GM23338 (cell line): Measurements from ENCODE around the gene ZNF644. TPM values are rescaled to one million over a fixed set of nuclear protein-coding genes. Genes with fewer than 3 reads are reported as not detected.
"Not testable (repeated sequence)": the region's sequence is repeated elsewhere in the genome, so short reads cannot be mapped to it uniquely, and the experiment has no call there.

ENCODE experiments used
- ATAC-seq: fragments of 200-7000 bp; cut with Tn5 transposase; 3 replicates; pipeline ENCODE4 v1.9.1; 2020
- DNase-seq: peaks from one replicate; pipeline ENCODE4 v3.0.0-alpha.2; 2015; ENCODE audit warnings: low spot score
- H2AFZ ChIP-seq: fragments of 200-600 bp; sonication (generic); 2 replicates; pipeline ENCODE4 v1.8.0; 2016; ENCODE audit warnings: antibody characterized with exemption, mild to moderate bottlenecking, moderate library complexity
- H3F3A ChIP-seq: fragments of 200-600 bp; sonication (generic); replicated peaks from 2 replicates; pipeline ENCODE4 v1.8.0; 2017; ENCODE audit warnings: antibody characterized with exemption, mixed run types, low read depth
- H3K27ac ChIP-seq: fragments of 200-600 bp; sonication (generic); 2 replicates; pipeline ENCODE4 v1.6.1; 2016; ENCODE audit warnings: low read depth
- H3K27me3 ChIP-seq: fragments of 200-600 bp; sonication (generic); 2 replicates; pipeline ENCODE4 v1.8.0; 2016; ENCODE audit warnings: mild to moderate bottlenecking, mixed run types, moderate library complexity; ENCODE audit not compliant: insufficient read depth
- H3K36me3 ChIP-seq: fragments of 200-600 bp; sonication (generic); 2 replicates; pipeline ENCODE4 v1.8.0; 2016; ENCODE audit warnings: mild to moderate bottlenecking; ENCODE audit not compliant: insufficient read depth
- H3K4me1 ChIP-seq: fragments of 200-600 bp; sonication (generic); 2 replicates; pipeline ENCODE4 v1.8.0; 2016; ENCODE audit warnings: mild to moderate bottlenecking, moderate library complexity; ENCODE audit not compliant: insufficient read depth
- H3K4me2 ChIP-seq: fragments of 200-600 bp; sonication (generic); 2 replicates; pipeline ENCODE4 v1.7.1; 2017; ENCODE audit warnings: mixed run types
- H3K4me3 ChIP-seq: fragments of 200-600 bp; sonication (generic); 2 replicates; pipeline ENCODE4 v1.6.1; 2016; ENCODE audit warnings: mixed run types
- H3K79me2 ChIP-seq: fragments of 200-600 bp; sonication (generic); replicated peaks from 2 replicates; pipeline ENCODE4 v1.8.0; 2017; ENCODE audit warnings: mild to moderate bottlenecking; ENCODE audit not compliant: insufficient read depth
- H3K9me2 ChIP-seq: fragments of 200-600 bp; sonication (generic); 2 replicates; pipeline ENCODE4 v1.8.0; 2017; ENCODE audit not compliant: insufficient read depth
- H4K20me1 ChIP-seq: fragments of 200-600 bp; sonication (generic); replicated peaks from 2 replicates; pipeline ENCODE4 v1.8.0; 2017; ENCODE audit warnings: mild to moderate bottlenecking; ENCODE audit not compliant: insufficient read depth
- H3K27ac Mint-ChIP-seq: 2 replicates; pipeline ENCODE4 v1.8.0; 2020; ENCODE audit warnings: inconsistent platforms, mild to moderate bottlenecking, moderate library complexity, mixed read lengths
- H3K27me3 Mint-ChIP-seq: 3 replicates; pipeline ENCODE4 v1.8.0; 2022; ENCODE audit warnings: low read depth, mild to moderate bottlenecking, moderate library complexity, mixed read lengths, inconsistent platforms; ENCODE audit not compliant: insufficient read depth, poor library complexity
- H3K36me3 Mint-ChIP-seq: 3 replicates; pipeline ENCODE4 v1.8.0; 2021; ENCODE audit warnings: low read depth, mild to moderate bottlenecking, inconsistent platforms, moderate library complexity, mixed read lengths
- H3K4me1 Mint-ChIP-seq: 3 replicates; pipeline ENCODE4 v1.8.0; 2020; ENCODE audit warnings: mild to moderate bottlenecking, inconsistent platforms, mixed read lengths
- H3K4me3 Mint-ChIP-seq: 3 replicates; pipeline ENCODE4 v1.8.0; 2021; ENCODE audit warnings: moderate library complexity, mild to moderate bottlenecking, inconsistent platforms, mixed read lengths
- H3K9me3 Mint-ChIP-seq: 3 replicates; pipeline ENCODE4 v1.8.0; 2020; ENCODE audit warnings: moderate library complexity, mild to moderate bottlenecking, inconsistent platforms, mixed read lengths
- CREB1 ChIP-seq: fragments of 250-450 bp; sonication (Bioruptor Pico); IDR thresholded peaks from 2 replicates; pipeline ENCODE4 v1.5.0; 2020; ENCODE audit warnings: low read depth, mild to moderate bottlenecking, moderate library complexity
- ETS1 ChIP-seq: IDR thresholded peaks from 2 replicates; pipeline ENCODE4 v1.6.1; 2016; ENCODE audit warnings: antibody characterized with exemption
- JUNB ChIP-seq: IDR thresholded peaks from one replicate; pipeline ENCODE4 v1.6.1; 2016; ENCODE audit warnings: antibody characterized with exemption; ENCODE audit not compliant: unreplicated experiment
- POLR2AphosphoS5 ChIP-seq: IDR thresholded peaks from 2 replicates; pipeline ENCODE4 v1.6.1; 2016; ENCODE audit warnings: antibody characterized with exemption, low read depth
- REST ChIP-seq: IDR thresholded peaks from one replicate; pipeline ENCODE4 v1.6.1; 2018; ENCODE audit warnings: antibody characterized with exemption; ENCODE audit not compliant: unreplicated experiment
- ZNF331 ChIP-seq: fragments of 250-450 bp; sonication (Bioruptor Pico); IDR thresholded peaks from 2 replicates; pipeline ENCODE4 v1.5.0; 2020; ENCODE audit warnings: low read depth, mild to moderate bottlenecking, moderate library complexity
- ZNF462 ChIP-seq: fragments of 250-450 bp; sonication (Bioruptor Pico); IDR thresholded peaks from 2 replicates; pipeline ENCODE4 v1.5.0; 2020; ENCODE audit warnings: mild to moderate bottlenecking, moderate library complexity
- polyA plus RNA-seq: library from polyadenylated mRNA; unstranded; fragments of >200 nt; fragmentation: Nextera tagmentation; extraction: Ambion mirVana; gene quantifications from 2 replicates; pipeline ENCODE4 v1.2.1, GENCODE V29; 2016
- total RNA-seq: library from RNA; depleted of rRNA; stranded (reverse); fragments of >200 nt; shearing (Covaris generic); gene quantifications from 2 replicates; pipeline ENCODE4 v1.2.3, GENCODE V29; 2014

Gene ZNF644
- total and polyA plus RNA-seq, 2 experiments from 2014 or later = 101 to 103 TPM

GRCh38 chr1:91053630-91054029 is 31.8 kb upstream of the ZNF644 start:
- no peaks in the 10 kb centered on the region for H4K20me1 ChIP-seq
- 0 out of 2 replicates have a peak, but pooled peaks cover 4% of the 10 kb centered on the region for H3K27me3 ChIP-seq
- no peak for DNase-seq
- ATAC-seq = peak; percentile 84
- Mint-ChIP-seq H3K4me3 (no peak overlapping the region), H3K9me3 (no peaks in the 10 kb centered on the region), H3K27ac (no peak overlapping the region), H3K4me1 (no peaks in the 10 kb centered on the region), H3K36me3 (no peaks in the 10 kb centered on the region), H3K27me3 (no peaks in the 10 kb centered on the region)
- H3K36me3 ChIP-seq = no peaks in the 10 kb centered on the region
- H3K79me2 ChIP-seq = no peaks in the 10 kb centered on the region
- no peak overlapping the region for H3K27ac ChIP-seq
- H3K9me2 ChIP-seq = no peaks in the 10 kb centered on the region
- H3K4me2 ChIP-seq = no peak overlapping the region
- H3F3A ChIP-seq = no peaks in the 10 kb centered on the region; the same call in 1 of the 2 replicates
- no peaks in the 10 kb centered on the region for H3K4me1 ChIP-seq
- no peak overlapping the region for H3K4me3 ChIP-seq
- no peak for TF ChIP-seq JUNB
- TF ChIP-seq ZNF462 (CRISPR knock-in tag) = no peak
- no peak for TF ChIP-seq ZNF331
- TF ChIP-seq CREB1 (CRISPR knock-in tag) = no peak
- TF ChIP-seq POLR2AphosphoS5 = no peak
- TF ChIP-seq REST = no peak
- no peak for TF ChIP-seq ETS1
- 0 out of 2 replicates have a peak overlapping the region, but pooled peaks have one; percentile 70 for H2AFZ ChIP-seq

GRCh38 chr1:91049551-91049950 is 27.7 kb upstream of the ZNF644 start:
- H3K9me2 ChIP-seq, H3K27me3 Mint-ChIP-seq, H3F3A ChIP-seq, ATAC-seq, H3K4me2 ChIP-seq, H3K36me3 Mint-ChIP-seq, H3K27ac Mint-ChIP-seq, DNase-seq, H3K9me3 Mint-ChIP-seq, H3K27ac ChIP-seq, H4K20me1 ChIP-seq, H3K4me1 Mint-ChIP-seq, H3K27me3 ChIP-seq, H3K79me2 ChIP-seq, H3K4me3 ChIP-seq, H3K36me3 ChIP-seq, H3K4me3 Mint-ChIP-seq: not testable (repeated sequence)
- H3K4me1 ChIP-seq = peaks cover 11% of the 10 kb centered on the region
- H2AFZ ChIP-seq = 0 out of 2 replicates have a peak overlapping the region, but pooled peaks have one; percentile 15
